ENCODE results near the gene WHAMM. TPM values are rescaled to one million over a fixed set of nuclear protein-coding genes. Genes with fewer than 3 reads are reported as not detected.

The WHAMM gene
- total RNA-seq, 6 donors from 2014 or later, result 10.6 to 15.7 (median 11.6) TPM

DNA sequence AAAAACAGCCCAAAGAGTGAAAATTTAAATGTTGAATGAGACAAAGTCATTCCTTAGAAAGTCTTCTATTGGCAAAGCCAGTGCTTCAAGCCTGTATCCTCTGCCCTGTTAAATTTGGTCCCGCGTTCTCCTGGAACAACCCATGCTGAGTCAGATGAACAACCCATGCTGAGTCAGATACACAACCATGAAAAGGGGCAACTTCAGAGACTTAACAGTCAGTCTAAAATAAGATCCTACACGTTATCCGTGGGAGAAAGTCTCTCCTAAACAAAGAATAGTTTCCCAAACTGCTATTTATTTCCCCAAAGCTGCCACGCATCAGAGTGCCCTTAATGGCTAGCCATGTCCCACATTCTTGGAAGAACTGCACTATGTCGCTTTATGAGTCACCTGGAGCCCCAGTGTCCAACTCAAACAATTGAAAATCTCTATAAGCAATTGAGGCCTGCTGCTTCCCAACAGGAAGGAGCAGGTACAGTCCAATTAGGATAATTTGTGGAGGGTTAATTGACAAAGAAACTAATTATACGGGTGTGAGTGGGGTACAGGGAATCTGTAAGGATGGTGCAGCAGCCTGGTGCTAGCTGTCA, 66.1 kb downstream of the WHAMM start:
- H3K4me1 ChIP-seq, result peaks cover 0 to 7% (median 3%) of the 10 kb centered on the region in 4 donors
- TF ChIP-seq POLR2A (IDR thresholded peaks at IDR 0.05) (no peak), CTCF (IDR thresholded peaks at IDR 0.05) (no peak), EP300 (IDR thresholded peaks at IDR 0.05) (no peak), POLR2AphosphoS5 (IDR thresholded peaks at IDR 0.05) (no peak)
- WGBS, 2 donors, result 91 to 98% methylated on average over 7 of the region's 7 CpGs

DNA sequence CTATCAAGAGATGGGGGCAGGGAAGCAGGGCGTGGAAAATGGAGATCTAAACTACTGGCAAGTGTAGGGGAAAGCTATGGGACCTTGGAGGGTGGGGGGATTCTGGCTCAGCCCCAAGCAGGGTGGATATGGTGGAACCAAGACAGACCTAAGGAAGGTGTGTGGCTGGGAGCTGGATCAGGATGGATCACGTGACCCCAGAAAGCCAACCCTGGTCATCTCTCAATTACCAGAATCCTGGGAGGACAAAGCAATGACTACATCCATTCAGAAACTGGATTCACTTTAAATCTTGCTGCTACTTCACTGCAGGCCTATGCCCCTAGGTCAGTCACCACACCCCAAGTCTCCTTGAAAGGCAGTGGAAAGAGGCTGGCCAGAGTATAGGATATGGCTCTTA, 68.4 kb downstream of the WHAMM start:
- DNase-seq, result no peak
- Histone ChIP-seq H3K4me3 (no peak overlapping the region), H3K4me1 (no peaks in the 10 kb centered on the region), H3K27me3 (no peaks in the 10 kb centered on the region), H3K36me3 (no peaks in the 10 kb centered on the region), H3K27ac (no peak overlapping the region), H3K9me3 (no peaks in the 10 kb centered on the region)
- TF ChIP-seq POLR2A (IDR thresholded peaks at IDR 0.05), result no peak
- no peak for TF ChIP-seq EP300 (IDR thresholded peaks at IDR 0.05)
- no peak for TF ChIP-seq POLR2AphosphoS5 (IDR thresholded peaks at IDR 0.05)
- TF ChIP-seq CTCF (IDR thresholded peaks at IDR 0.05), result no peak
- WGBS, 2 donors, result 87 to 93% methylated on average over 2 of the region's 2 CpGs
- no peak for ATAC-seq (ENCODE audit: low FRiP score in 2 of 2)

More for the DNA sequence above, 66.1 kb downstream of the WHAMM start:
- no peak overlapping the region for H3K4me3 ChIP-seq
- ATAC-seq (ENCODE audit: low FRiP score in 2 of 2), result no peak
- no peaks in the 10 kb centered on the region for H3K27me3 ChIP-seq
- H3K27ac ChIP-seq, result no peak overlapping the region
- DNase-seq, result no peak
- no peaks in the 10 kb centered on the region for H3K36me3 ChIP-seq
- no peaks in the 10 kb centered on the region for H3K9me3 ChIP-seq

GRCh38 chr15:82878325-82878724, 68.9 kb downstream of the WHAMM start:
- Histone ChIP-seq H3K36me3 (no peaks in the 10 kb centered on the region), H3K27ac (no peak overlapping the region), H3K9me3 (no peaks in the 10 kb centered on the region), H3K4me3 (no peak overlapping the region), H3K4me1 (no peaks in the 10 kb centered on the region), H3K27me3 (no peaks in the 10 kb centered on the region)
- TF ChIP-seq CTCF (IDR thresholded peaks at IDR 0.05) (no peak), EP300 (IDR thresholded peaks at IDR 0.05) (no peak), POLR2AphosphoS5 (IDR thresholded peaks at IDR 0.05) (no peak), POLR2A (IDR thresholded peaks at IDR 0.05) (no peak)
- ATAC-seq (ENCODE audit: low FRiP score in 2 of 2) (no peak), DNase-seq (no peak)
- WGBS, 2 donors, result 84 to 93% methylated on average over 5 of the region's 5 CpGs

GRCh38 chr15:82880704-82881103, 71.3 kb downstream of the WHAMM start:
- Histone ChIP-seq H3K9me3 (no peaks in the 10 kb centered on the region), H3K4me3 (no peak overlapping the region), H3K27me3 (no peaks in the 10 kb centered on the region), H3K4me1 (no peaks in the 10 kb centered on the region), H3K27ac (no peak overlapping the region), H3K36me3 (no peaks in the 10 kb centered on the region)
- DNase-seq (no peak), ATAC-seq (ENCODE audit: low FRiP score in 2 of 2) (peak in 1 of 2 donors; percentile 30)
- no peak for TF ChIP-seq CTCF (IDR thresholded peaks at IDR 0.05)
- TF ChIP-seq POLR2AphosphoS5 (IDR thresholded peaks at IDR 0.05), result no peak
- TF ChIP-seq POLR2A (IDR thresholded peaks at IDR 0.05), result no peak
- no peak for TF ChIP-seq EP300 (IDR thresholded peaks at IDR 0.05)
- WGBS, 2 donors, result 61 to 71% methylated on average over 6 of the region's 6 CpGs

DNA sequence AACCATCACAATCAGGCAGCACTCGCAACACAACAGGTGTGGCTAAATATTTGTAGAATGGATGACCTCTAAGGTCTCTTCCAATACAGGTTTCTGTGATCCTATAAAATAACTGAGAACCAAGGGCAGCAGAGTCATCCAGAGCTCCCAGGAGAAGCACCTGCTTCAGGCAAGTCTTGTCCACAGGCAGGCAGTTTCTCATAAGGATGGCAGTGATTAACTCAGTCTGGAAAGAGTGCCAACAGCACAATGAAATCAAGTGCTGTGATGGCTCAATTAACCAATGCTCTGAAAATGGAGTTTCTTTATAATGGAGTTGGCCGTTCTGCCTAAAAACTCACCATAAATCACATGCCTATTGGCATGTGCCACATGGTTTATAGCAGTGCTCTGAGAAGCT, 72.3 kb downstream of the WHAMM start:
- Histone ChIP-seq H3K27ac (no peak overlapping the region), H3K9me3 (no peaks in the 10 kb centered on the region), H3K27me3 (no peaks in the 10 kb centered on the region), H3K36me3 (no peaks in the 10 kb centered on the region), H3K4me3 (no peak overlapping the region), H3K4me1 (no peaks in the 10 kb centered on the region)
- 94 to 100% methylated on average over 2 of the region's 2 CpGs for WGBS, 2 donors
- no peak for DNase-seq
- no peak for ATAC-seq (ENCODE audit: low FRiP score in 2 of 2)
- TF ChIP-seq POLR2AphosphoS5 (IDR thresholded peaks at IDR 0.05) (no peak), POLR2A (IDR thresholded peaks at IDR 0.05) (no peak), CTCF (IDR thresholded peaks at IDR 0.05) (no peak), EP300 (IDR thresholded peaks at IDR 0.05) (no peak)
